DOHH2 (cell line): ENCODE data around the gene CDH22.

Source experiments
- H3F3A ChIP-seq: fragments of 200-600 bp; sonication (generic), shearing (Covaris generic); 2 replicates; pipeline ENCODE4 v1.6.0; 2016; ENCODE audit warnings: antibody characterized with exemption, mild to moderate bottlenecking; ENCODE audit not compliant: control insufficient read depth, insufficient read depth
- H3K27ac ChIP-seq: fragments of 200-600 bp; sonication (generic); 2 replicates; pipeline ENCODE4 v1.5.1; 2014; ENCODE audit warnings: low read depth, mild to moderate bottlenecking, low read length, moderate library complexity
- H3K27me3 ChIP-seq: fragments of 200-600 bp; sonication (generic); 2 replicates; pipeline ENCODE4 v1.6.1; 2014; ENCODE audit warnings: mild to moderate bottlenecking, low read length, mixed read lengths; ENCODE audit not compliant: control insufficient read depth
- H3K36me3 ChIP-seq: fragments of 200-600 bp; sonication (generic); 2 replicates; pipeline ENCODE4 v1.6.1; 2014; ENCODE audit warnings: mild to moderate bottlenecking, low read length, moderate library complexity, mixed read lengths; ENCODE audit not compliant: control insufficient read depth
- H3K4me1 ChIP-seq: fragments of 200-600 bp; sonication (generic); 2 replicates; pipeline ENCODE4 v1.6.1; 2014; ENCODE audit warnings: mild to moderate bottlenecking, low read length, mixed read lengths; ENCODE audit not compliant: control insufficient read depth
- H3K4me2 ChIP-seq: fragments of 200-600 bp; sonication (generic); 2 replicates; pipeline ENCODE4 v1.6.0; 2014; ENCODE audit warnings: mild to moderate bottlenecking, low read length, moderate library complexity
- H3K4me3 ChIP-seq: fragments of 200-600 bp; sonication (generic); 2 replicates; pipeline ENCODE4 v1.5.1; 2014; ENCODE audit warnings: mild to moderate bottlenecking, low read length, mixed read lengths
- H3K79me2 ChIP-seq: fragments of 200-600 bp; sonication (generic); 2 replicates; pipeline ENCODE4 v1.6.1; 2014; ENCODE audit warnings: mild to moderate bottlenecking, low read length, mixed read lengths; ENCODE audit not compliant: control insufficient read depth
- H3K9me2 ChIP-seq: fragments of 200-600 bp; sonication (generic); replicated peaks from 2 replicates; pipeline ENCODE4 v1.6.1; 2014; ENCODE audit warnings: mild to moderate bottlenecking, low read length, mixed read lengths; ENCODE audit not compliant: control insufficient read depth
- H3K9me3 ChIP-seq: fragments of 200-600 bp; sonication (generic); 2 replicates; pipeline ENCODE4 v1.6.1; 2014; ENCODE audit warnings: antibody characterized with exemption, low read length, mixed read lengths; ENCODE audit not compliant: control insufficient read depth, insufficient read depth
- H4K20me1 ChIP-seq: fragments of 200-600 bp; sonication (generic); 2 replicates; pipeline ENCODE4 v1.6.0; 2014; ENCODE audit warnings: low read depth, mild to moderate bottlenecking, antibody characterized with exemption, low read length, moderate library complexity; ENCODE audit not compliant: control insufficient read depth, insufficient read depth
- EZH2phosphoT487 ChIP-seq: fragments of 200-600 bp; sonication (generic); IDR thresholded peaks from 2 replicates; pipeline ENCODE4 v1.6.1; 2017; ENCODE audit warnings: borderline replicate concordance, mild to moderate bottlenecking, antibody characterized with exemption, low read length, moderate library complexity, mixed read lengths
- TF ChIP-seq, protein P1 (sequence below): fragments of 200-600 bp; sonication (generic); IDR thresholded peaks from one replicate; pipeline ENCODE4 v1.5.1; 2014; ENCODE audit warnings: antibody characterized with exemption, mild to moderate bottlenecking, low read depth, low read length; ENCODE audit not compliant: poor library complexity, severe bottlenecking

CDH22 gene

DNA sequence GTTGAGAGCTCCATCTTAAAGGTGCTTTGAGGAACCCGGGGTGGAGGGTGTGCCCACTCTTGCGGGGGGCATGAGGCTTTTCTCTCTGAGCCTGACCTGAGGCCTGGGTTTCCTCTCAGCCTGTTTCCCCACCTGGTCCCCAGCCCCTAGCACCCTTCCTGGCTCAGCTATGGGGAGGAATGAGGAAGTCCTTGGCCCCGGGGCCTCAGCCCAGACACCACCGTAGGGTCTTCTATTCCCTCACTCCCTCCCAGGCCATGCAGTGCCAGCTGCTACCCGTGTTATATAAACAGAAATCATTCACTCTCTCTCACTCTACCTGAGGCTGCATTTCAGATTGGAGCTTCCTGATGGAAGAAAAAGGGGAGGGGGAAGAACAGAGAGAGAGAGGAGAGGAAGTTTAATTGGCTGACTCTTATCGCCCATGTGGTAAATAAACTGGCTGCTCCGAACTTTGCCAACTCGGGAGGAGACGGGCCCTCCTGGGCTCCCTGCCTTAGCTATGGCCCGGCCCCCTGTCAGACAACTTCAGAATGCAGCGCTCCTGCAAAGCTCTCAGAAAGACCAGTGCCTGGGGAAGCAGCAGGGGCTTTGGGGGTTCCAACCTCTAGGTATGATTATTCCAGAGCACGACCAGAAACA, 2.8 kb downstream of the CDH22 start:
- TF ChIP-seq EZH2phosphoT487 = no peak
- TF ChIP-seq, protein P1, sequence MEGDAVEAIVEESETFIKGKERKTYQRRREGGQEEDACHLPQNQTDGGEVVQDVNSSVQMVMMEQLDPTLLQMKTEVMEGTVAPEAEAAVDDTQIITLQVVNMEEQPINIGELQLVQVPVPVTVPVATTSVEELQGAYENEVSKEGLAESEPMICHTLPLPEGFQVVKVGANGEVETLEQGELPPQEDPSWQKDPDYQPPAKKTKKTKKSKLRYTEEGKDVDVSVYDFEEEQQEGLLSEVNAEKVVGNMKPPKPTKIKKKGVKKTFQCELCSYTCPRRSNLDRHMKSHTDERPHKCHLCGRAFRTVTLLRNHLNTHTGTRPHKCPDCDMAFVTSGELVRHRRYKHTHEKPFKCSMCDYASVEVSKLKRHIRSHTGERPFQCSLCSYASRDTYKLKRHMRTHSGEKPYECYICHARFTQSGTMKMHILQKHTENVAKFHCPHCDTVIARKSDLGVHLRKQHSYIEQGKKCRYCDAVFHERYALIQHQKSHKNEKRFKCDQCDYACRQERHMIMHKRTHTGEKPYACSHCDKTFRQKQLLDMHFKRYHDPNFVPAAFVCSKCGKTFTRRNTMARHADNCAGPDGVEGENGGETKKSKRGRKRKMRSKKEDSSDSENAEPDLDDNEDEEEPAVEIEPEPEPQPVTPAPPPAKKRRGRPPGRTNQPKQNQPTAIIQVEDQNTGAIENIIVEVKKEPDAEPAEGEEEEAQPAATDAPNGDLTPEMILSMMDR = no peak
- no peaks in the 10 kb centered on the region for H3F3A ChIP-seq
- peaks cover 35% of the 10 kb centered on the region for H3K27me3 ChIP-seq
- no peak overlapping the region for H3K4me2 ChIP-seq
- H3K4me1 ChIP-seq = no peaks in the 10 kb centered on the region
- no peaks in the 10 kb centered on the region for H4K20me1 ChIP-seq
- H3K9me3 ChIP-seq = no peaks in the 10 kb centered on the region
- no peaks in the 10 kb centered on the region for H3K79me2 ChIP-seq
- no peaks in the 10 kb centered on the region for H3K9me2 ChIP-seq
- H3K27ac ChIP-seq = no peak overlapping the region
- no peak overlapping the region for H3K4me3 ChIP-seq
- H3K36me3 ChIP-seq = no peaks in the 10 kb centered on the region

DNA sequence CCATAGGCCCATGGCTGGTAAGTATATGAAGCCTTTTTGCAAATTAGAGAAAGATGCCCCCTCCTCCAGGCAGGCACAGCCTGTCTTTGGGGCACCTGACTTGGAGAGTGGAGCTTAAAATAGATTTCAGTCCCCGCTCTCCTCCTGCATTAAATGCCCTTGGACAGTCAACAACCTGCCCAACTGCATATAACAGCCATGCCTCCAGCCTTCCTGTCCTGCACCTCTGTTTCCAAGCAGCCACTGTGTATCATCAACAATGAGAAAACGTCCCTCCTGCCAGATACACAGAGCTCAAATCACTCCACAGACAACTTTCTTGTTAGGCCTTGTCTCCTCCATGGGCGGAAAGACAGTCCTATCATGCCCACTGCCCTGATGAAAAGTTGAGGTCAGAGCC, 3.4 kb downstream of the CDH22 start:
- Histone ChIP-seq H3K36me3 (no peaks in the 10 kb centered on the region), H3K27ac (no peak overlapping the region), H3K9me2 (no peaks in the 10 kb centered on the region), H3K4me3 (no peak overlapping the region), H3K4me1 (no peaks in the 10 kb centered on the region), H4K20me1 (no peaks in the 10 kb centered on the region), H3K4me2 (no peak overlapping the region), H3K79me2 (no peaks in the 10 kb centered on the region), H3F3A (no peaks in the 10 kb centered on the region), H3K27me3 (peaks cover 29% of the 10 kb centered on the region), H3K9me3 (no peaks in the 10 kb centered on the region)
- TF ChIP-seq, protein P1 = no peak
- no peak for TF ChIP-seq EZH2phosphoT487

DNA sequence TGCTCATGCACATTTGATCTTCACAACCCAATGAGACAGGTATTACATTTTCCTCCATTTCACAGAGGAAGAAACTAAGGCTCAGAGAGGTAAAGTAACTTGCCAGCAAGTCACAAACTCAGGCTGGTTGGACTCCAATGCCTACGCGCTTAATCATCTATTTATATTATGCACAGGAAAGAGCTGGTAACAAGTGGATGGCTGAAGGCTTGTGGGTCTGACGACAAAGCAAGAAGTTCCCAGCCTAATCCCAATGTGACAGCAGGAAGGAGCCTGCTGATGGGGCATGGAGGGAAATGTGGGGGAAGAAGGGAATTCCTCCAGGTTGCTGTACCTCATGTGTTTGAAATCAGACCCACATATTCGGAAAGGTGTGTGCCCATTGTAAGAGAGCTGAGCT, 3.9 kb downstream of the CDH22 start:
- H3K27me3 ChIP-seq = peaks cover 24% of the 10 kb centered on the region
- no peaks in the 10 kb centered on the region for H3K4me1 ChIP-seq
- no peak for TF ChIP-seq EZH2phosphoT487
- TF ChIP-seq, protein P1 = no peak
- H3K36me3 ChIP-seq = no peaks in the 10 kb centered on the region
- no peak overlapping the region for H3K4me2 ChIP-seq
- no peaks in the 10 kb centered on the region for H3K79me2 ChIP-seq
- H3F3A ChIP-seq = no peaks in the 10 kb centered on the region
- H4K20me1 ChIP-seq = no peaks in the 10 kb centered on the region
- H3K27ac ChIP-seq = no peak overlapping the region
- H3K4me3 ChIP-seq = no peak overlapping the region
- H3K9me2 ChIP-seq = no peaks in the 10 kb centered on the region
- no peaks in the 10 kb centered on the region for H3K9me3 ChIP-seq
